ENCODE measurements around the gene PSMG3. TPM values are rescaled to one million over a fixed set of nuclear protein-coding genes. Genes with fewer than 3 reads are reported as not detected.

The PSMG3 gene
- total and polyA plus RNA-seq, 2 experiments from 2014 or later = 28.3 to 84.8 TPM

- no peak for DNase-seq (ENCODE audit: low spot score)
- H3K9me2 ChIP-seq (ENCODE audit: insufficient read depth) = no peaks in the 10 kb centered on the region
- no peaks in the 10 kb centered on the region for H3K4me1 ChIP-seq (ENCODE audit: insufficient read depth)
- no peaks in the 10 kb centered on the region for H3F3A ChIP-seq (replicated peaks; ENCODE audit: low read depth)
- no peaks in the 10 kb centered on the region for H4K20me1 ChIP-seq (replicated peaks; ENCODE audit: insufficient read depth)
- H3K27me3 Mint-ChIP-seq (ENCODE audit: insufficient read depth, low read depth, poor library complexity) = peaks cover 3% of the 10 kb centered on the region
- no peak overlapping the region for H3K4me2 ChIP-seq
- H3K4me1 Mint-ChIP-seq = peaks cover 3% of the 10 kb centered on the region
- H3K27me3 ChIP-seq (ENCODE audit: insufficient read depth) = no peaks in the 10 kb centered on the region
- H3K4me3 Mint-ChIP-seq = no peak overlapping the region
- no peak overlapping the region for H3K27ac Mint-ChIP-seq
- H3K36me3 Mint-ChIP-seq (ENCODE audit: low read depth) = peaks cover 13% of the 10 kb centered on the region; the same call in 2 of the 3 replicates
- H3K27ac ChIP-seq (ENCODE audit: low read depth) = no peak overlapping the region
- no peaks in the 10 kb centered on the region for H3K79me2 ChIP-seq (replicated peaks; ENCODE audit: insufficient read depth)
- H3K4me3 ChIP-seq = no peak overlapping the region
- H2AFZ ChIP-seq = no peak overlapping the region
- H3K36me3 ChIP-seq (ENCODE audit: insufficient read depth) = no peaks in the 10 kb centered on the region
- TF ChIP-seq ZNF462 (CRISPR knock-in tag; IDR thresholded peaks at IDR 0.05) = no peak
- no peak for TF ChIP-seq ZNF331 (CRISPR knock-in tag; IDR thresholded peaks at IDR 0.05; ENCODE audit: low read depth)
- no peak for TF ChIP-seq NANOG (IDR thresholded peaks at IDR 0.05; ENCODE audit: borderline replicate concordance)
- no peak for TF ChIP-seq POLR2AphosphoS5 (IDR thresholded peaks at IDR 0.05; ENCODE audit: low read depth)
- TF ChIP-seq, protein P1, sequence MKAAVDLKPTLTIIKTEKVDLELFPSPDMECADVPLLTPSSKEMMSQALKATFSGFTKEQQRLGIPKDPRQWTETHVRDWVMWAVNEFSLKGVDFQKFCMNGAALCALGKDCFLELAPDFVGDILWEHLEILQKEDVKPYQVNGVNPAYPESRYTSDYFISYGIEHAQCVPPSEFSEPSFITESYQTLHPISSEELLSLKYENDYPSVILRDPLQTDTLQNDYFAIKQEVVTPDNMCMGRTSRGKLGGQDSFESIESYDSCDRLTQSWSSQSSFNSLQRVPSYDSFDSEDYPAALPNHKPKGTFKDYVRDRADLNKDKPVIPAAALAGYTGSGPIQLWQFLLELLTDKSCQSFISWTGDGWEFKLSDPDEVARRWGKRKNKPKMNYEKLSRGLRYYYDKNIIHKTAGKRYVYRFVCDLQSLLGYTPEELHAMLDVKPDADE (IDR thresholded peaks at IDR 0.05) = no peak
- TF ChIP-seq, protein P2, sequence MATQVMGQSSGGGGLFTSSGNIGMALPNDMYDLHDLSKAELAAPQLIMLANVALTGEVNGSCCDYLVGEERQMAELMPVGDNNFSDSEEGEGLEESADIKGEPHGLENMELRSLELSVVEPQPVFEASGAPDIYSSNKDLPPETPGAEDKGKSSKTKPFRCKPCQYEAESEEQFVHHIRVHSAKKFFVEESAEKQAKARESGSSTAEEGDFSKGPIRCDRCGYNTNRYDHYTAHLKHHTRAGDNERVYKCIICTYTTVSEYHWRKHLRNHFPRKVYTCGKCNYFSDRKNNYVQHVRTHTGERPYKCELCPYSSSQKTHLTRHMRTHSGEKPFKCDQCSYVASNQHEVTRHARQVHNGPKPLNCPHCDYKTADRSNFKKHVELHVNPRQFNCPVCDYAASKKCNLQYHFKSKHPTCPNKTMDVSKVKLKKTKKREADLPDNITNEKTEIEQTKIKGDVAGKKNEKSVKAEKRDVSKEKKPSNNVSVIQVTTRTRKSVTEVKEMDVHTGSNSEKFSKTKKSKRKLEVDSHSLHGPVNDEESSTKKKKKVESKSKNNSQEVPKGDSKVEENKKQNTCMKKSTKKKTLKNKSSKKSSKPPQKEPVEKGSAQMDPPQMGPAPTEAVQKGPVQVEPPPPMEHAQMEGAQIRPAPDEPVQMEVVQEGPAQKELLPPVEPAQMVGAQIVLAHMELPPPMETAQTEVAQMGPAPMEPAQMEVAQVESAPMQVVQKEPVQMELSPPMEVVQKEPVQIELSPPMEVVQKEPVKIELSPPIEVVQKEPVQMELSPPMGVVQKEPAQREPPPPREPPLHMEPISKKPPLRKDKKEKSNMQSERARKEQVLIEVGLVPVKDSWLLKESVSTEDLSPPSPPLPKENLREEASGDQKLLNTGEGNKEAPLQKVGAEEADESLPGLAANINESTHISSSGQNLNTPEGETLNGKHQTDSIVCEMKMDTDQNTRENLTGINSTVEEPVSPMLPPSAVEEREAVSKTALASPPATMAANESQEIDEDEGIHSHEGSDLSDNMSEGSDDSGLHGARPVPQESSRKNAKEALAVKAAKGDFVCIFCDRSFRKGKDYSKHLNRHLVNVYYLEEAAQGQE (IDR thresholded peaks at IDR 0.05; ENCODE audit: unreplicated experiment) = no peak
- TF ChIP-seq ZNF114 (CRISPR knock-in tag; IDR thresholded peaks at IDR 0.05) = no peak
- TF ChIP-seq STAT1 (IDR thresholded peaks at IDR 0.05; ENCODE audit: unreplicated experiment) = no peak
- TF ChIP-seq JUNB (IDR thresholded peaks at IDR 0.05; ENCODE audit: unreplicated experiment) = no peak
- TF ChIP-seq EZH2phosphoT487 (IDR thresholded peaks at IDR 0.05; ENCODE audit: unreplicated experiment) = no peak
- no peak for TF ChIP-seq CTCF (conservative IDR thresholded peaks at IDR 0.05; ENCODE audit: low read depth in 2 of 2)
- TF ChIP-seq EZH2 (IDR thresholded peaks at IDR 0.05; ENCODE audit: low read depth, unreplicated experiment) = no peak
- no peak for TF ChIP-seq CREB1 (CRISPR knock-in tag; IDR thresholded peaks at IDR 0.05; ENCODE audit: low read depth)
- H3K9me3 Mint-ChIP-seq = no peaks in the 10 kb centered on the region
- ATAC-seq = no peak
Observed at GRCh38 chr7:1561036-1561940, 8.5 kb downstream of the PSMG3 start.
